ENCODE measurements around the gene RAB8A.
"Not testable (repeated sequence)": the region's sequence is repeated elsewhere in the genome, so short reads cannot be mapped to it uniquely, and the experiment has no call there.

Gene RAB8A

DNA sequence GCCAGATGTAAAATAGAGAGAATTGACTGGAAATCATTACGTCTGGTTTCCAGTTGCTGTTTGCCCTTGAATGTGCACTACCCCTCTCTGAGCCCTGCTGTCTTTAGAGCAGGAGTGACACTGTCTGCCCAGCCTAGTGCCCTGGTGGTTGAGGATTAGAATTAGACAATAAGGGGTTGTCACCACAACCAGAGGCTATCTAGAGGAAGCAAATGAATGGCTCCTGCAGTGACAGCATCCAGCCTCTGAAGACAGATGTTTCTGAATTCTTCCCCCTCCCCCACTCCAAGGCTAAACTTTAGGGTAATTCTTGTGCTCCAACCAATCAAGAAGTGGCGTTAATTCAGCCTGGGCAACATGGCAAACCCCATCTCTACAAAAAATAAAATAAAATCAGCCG lies 2.0 kb downstream of the RAB8A start:
- DNase-seq: no peak

- DNase-seq: no peak
These were observed 3.8 kb downstream of the RAB8A start for GRCh38 chr19:16115301-16116039.

GRCh38 chr19:16116067-16116466 lies 4.4 kb downstream of the RAB8A start:
- no peak for DNase-seq

DNA sequence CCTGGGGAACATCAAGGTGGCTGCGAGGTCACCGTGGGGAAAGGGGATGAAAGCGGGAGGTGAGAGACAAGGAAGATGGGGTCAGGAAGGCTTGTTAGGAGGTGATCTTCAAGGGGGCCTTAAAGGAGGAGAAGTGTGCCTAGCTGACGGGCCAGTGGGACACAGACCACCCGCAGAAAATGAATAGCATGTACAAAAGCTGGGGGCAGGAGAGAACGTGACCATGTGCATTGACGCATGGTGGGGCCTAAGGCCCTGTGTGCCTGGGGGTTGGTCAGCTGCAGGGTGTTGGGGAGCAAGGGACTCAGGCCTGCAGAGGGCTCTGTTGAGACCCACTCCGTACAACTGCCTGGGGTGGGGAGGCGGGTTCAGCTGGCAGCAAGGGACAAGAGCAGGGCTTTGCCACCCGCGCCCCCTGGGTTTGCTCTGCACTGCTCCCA lies 5.9 kb downstream of the RAB8A start:
- no peak for DNase-seq

DNA sequence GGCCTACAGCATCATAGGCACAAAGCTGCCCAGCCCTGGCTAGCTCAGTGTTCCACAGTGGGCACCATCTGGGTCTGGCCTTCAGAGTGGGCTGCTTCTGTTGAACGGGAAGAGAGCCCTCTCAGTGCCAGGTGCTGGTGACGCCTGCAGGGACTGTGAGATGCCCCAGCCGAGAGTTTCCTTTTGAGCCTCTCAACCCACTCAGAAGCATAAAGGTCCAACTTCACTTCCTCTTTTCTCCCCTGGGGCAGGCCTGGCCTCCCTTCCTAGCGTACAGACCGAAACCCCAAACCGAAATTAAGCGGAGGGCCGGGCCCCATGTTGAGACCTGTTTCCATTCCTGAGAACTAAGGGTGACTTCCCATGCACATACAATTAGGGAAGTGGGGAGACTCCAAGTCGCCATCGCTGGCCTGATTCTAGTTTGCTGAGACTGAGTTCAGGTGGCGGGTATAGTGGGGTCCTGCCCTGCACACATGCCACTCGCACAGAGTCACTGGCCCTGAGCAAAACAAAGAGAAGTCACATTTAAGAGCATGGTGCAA lies 6.9 kb downstream of the RAB8A start:
- no peak for DNase-seq

- not testable (repeated sequence) for DNase-seq
These were observed 7.6 kb downstream of the RAB8A start for GRCh38 chr19:16119075-16119857.

DNA sequence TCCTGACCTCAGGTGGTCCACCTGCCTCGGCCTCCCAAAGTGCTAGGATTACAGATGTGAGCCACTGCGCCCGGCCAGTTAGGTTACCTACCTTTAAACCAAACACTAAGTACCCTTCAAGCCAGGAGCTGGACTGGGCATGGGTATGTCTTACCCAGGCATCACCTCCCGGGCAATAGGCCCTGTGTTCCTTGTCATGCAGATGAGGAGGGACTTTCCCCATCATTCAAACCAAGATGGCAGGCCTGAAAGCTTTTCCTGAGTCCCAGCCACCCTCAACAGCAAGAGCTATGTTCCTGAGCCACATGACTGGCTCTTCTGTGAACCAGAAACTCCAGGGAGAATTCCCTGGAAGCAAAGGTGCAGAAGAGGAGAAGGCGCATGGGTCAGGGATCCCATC lies 9.5 kb downstream of the RAB8A start:
- no peak for DNase-seq

GRCh38 chr19:16121967-16122366 lies 10.3 kb downstream of the RAB8A start:
- no peak for DNase-seq

GRCh38 chr19:16124953-16125352 lies 13.3 kb downstream of the RAB8A start:
- no peak for DNase-seq

DNA sequence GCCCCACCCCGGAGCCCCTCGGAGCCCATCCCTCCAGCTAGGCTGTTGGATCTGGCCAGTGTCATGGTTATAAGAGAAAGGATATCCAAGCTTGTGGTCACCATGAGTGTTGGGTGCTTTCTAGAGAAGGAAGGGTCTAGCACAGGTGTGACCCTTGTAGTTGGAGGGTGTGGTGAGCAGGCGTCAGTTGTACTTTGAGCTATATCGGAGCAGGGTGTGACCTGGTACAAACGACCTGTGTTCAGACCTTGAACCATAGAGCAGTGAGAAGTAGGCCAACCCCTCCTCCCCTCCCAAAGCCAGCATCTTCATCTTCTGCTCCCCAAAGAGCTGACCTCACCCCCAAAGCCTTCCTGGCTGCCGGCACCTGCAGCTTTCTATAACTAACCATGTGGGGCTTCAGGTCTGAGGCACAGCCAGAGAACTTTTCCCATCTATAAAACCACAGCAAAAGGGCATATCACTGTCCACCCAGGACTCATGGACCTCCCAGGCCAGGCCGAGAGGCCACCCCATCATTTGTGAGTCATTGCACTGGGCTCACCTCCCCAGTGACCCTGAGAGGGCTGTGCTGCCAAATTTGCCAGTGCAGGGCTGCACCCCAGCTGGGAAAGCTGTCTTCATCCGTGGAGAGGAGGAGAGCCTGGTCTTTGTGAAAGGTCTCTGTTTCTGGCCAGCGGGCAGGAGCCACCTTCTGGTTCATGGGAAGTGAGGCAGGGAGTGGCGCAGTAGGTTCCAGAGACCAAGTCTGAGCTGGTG lies 14.2 kb downstream of the RAB8A start:
- no peak for DNase-seq

GRCh38 chr19:16127080-16127479 lies 15.4 kb downstream of the RAB8A start:
- no peak for DNase-seq

- no peak for DNase-seq
These were observed 16.2 kb downstream of the RAB8A start for GRCh38 chr19:16127776-16128371.

- DNase-seq: no peak
These were observed 20.0 kb downstream of the RAB8A start for GRCh38 chr19:16131648-16132047.

- DNase-seq: no peak
These were observed 22.1 kb downstream of the RAB8A start for GRCh38 chr19:16133818-16134217.

DNA sequence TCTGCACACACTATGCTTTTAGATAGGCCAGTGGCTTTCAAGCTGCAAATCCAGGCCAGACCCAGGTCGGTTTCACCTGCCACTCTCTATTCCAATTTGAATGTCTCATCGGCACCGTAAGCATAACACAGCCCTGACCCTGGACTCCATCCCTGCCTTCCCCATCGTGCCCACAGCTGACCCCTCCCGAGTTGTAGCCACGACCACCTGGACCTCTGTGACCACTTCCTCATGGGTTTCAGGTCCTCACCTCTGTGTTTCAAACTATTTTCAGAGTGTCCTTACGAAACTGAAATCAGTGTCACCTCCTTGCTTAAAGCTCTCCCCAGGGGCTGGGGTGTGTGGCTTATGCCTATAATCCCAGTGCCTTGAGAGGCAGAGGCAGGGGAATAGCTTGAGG lies 22.8 kb downstream of the RAB8A start:
- DNase-seq: no peak

GRCh38 chr19:16135430-16136127 lies 23.9 kb downstream of the RAB8A start:
- DNase-seq: no peak

GRCh38 chr19:16136185-16136999 lies 24.7 kb downstream of the RAB8A start:
- no peak for DNase-seq

DNA sequence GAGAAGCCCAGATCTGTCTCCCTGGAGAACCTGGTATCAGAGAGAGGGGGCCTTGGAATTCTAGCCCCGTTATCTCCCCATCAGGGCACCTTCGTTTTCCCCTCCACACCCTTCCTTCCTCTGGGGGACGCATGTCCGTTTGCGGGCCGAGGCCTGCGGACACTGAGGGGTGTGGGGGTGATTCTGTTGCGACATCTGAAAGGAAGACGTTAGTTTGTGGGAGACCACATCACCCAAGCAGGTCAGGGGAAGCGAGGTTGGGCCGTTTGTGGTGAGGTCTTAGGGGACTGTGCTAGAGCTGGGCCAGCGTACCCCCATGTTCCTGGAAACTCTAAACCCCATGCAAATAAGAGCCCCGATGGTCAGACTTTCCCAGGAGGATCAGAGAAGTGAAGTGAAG lies 28.1 kb downstream of the RAB8A start:
- no peak for DNase-seq

- no peak for DNase-seq
These were observed 29.4 kb downstream of the RAB8A start for GRCh38 chr19:16141043-16141442.

GRCh38 chr19:16142032-16142580 lies 30.4 kb downstream of the RAB8A start:
- DNase-seq: no peak
